ENCODE results near the gene NLGN2.

The NLGN2 gene
- long read RNA-seq, partial matches to known transcripts, result 0 of 1 reads
- long read RNA-seq, other reads (novel, unspliced or antisense), result 1 of 1 reads

GRCh38 chr17:7407485-7408251 lies at the start of gene NLGN2:
TSS of gene NLGN2 (plus strand) at chr17:7407845. CDS start at chr17:7408256, 411 bp downstream.
- no peak within 1 kb of the TSS for H3K27ac ChIP-seq (replicated peaks)
- DNase-seq (ENCODE audit: low read depth in 1 of 2, low spot score in 1 of 2), result no peak
- no peak within 1 kb of the TSS for H3K4me3 ChIP-seq (replicated peaks; ENCODE audit: insufficient read depth, low read length)
- no peak for TF ChIP-seq SPI1 (IDR thresholded peaks at IDR 0.05; ENCODE audit: borderline replicate concordance, low read depth)
- TF ChIP-seq GABPA (IDR thresholded peaks at IDR 0.05; ENCODE audit: low read depth), result no peak
- TF ChIP-seq CTCF (IDR thresholded peaks at IDR 0.05; ENCODE audit: insufficient read depth, low read length), result no peak
- no peak for TF ChIP-seq REST (IDR thresholded peaks at IDR 0.05; ENCODE audit: insufficient replicate concordance, low read depth)
- TF ChIP-seq POLR2AphosphoS5 (IDR thresholded peaks at IDR 0.05; ENCODE audit: low read depth), result no peak
- peaks cover 2% of the 10 kb centered on the region for H3K27me3 ChIP-seq (ENCODE audit: insufficient read depth, poor library complexity, severe bottlenecking)

- H3K27ac ChIP-seq (replicated peaks), result no peak overlapping the region
Observed at GRCh38 chr17:7361906-7362305, 45.7 kb upstream of the NLGN2 start.

More at GRCh38 chr17:7361906-7362305, 45.7 kb upstream of the NLGN2 start:
- Histone ChIP-seq H3K27me3 (ENCODE audit: insufficient read depth, poor library complexity, severe bottlenecking) (no peaks in the 10 kb centered on the region), H3K4me3 (replicated peaks; ENCODE audit: insufficient read depth, low read length) (no peak overlapping the region)
- no peak for DNase-seq (ENCODE audit: low read depth in 1 of 2, low spot score in 1 of 2)
- TF ChIP-seq REST (IDR thresholded peaks at IDR 0.05; ENCODE audit: insufficient replicate concordance, low read depth) (no peak), SPI1 (IDR thresholded peaks at IDR 0.05; ENCODE audit: borderline replicate concordance, low read depth) (no peak), GABPA (IDR thresholded peaks at IDR 0.05; ENCODE audit: low read depth) (no peak), POLR2AphosphoS5 (IDR thresholded peaks at IDR 0.05; ENCODE audit: low read depth) (no peak), CTCF (IDR thresholded peaks at IDR 0.05; ENCODE audit: insufficient read depth, low read length) (no peak)

All from HL-60 (cell line).